Activated CD4-positive, CD25-positive, alpha-beta regulatory T cell treated with anti-CD3 and anti-CD28 coated beads, Interleukin-2, amount 50 U/mL, for 24 hours (primary cell): ENCODE data around the gene MYRF.

Experiments used
- ATAC-seq, 2 donors: fragments of 150-1000 bp; cut with Tn5 transposase; one replicate each; pipeline ENCODE4 v1.10.0; 2021; ENCODE audit warnings: mild to moderate bottlenecking in 1 of 2, moderate library complexity in 1 of 2

The MYRF gene

GRCh38 chr11:61795876-61796526 is 43.6 kb downstream of the MYRF start:
- ATAC-seq: no peak

GRCh38 chr11:61797263-61797944 is 45.0 kb downstream of the MYRF start:
- ATAC-seq: no peak

GRCh38 chr11:61799665-61800284 is 47.3 kb downstream of the MYRF start:
- no peak for ATAC-seq

GRCh38 chr11:61800331-61801281 is 48.2 kb downstream of the MYRF start:
- no peak for ATAC-seq

- ATAC-seq: no peak
Measured at GRCh38 chr11:61802605-61803004, 50.2 kb downstream of the MYRF start.

GRCh38 chr11:61803889-61804647 is 51.6 kb downstream of the MYRF start:
- ATAC-seq: no peak

GRCh38 chr11:61805146-61805545 is 52.7 kb downstream of the MYRF start:
- ATAC-seq: no peak

- no peak for ATAC-seq
Measured at GRCh38 chr11:61806785-61807184, 54.3 kb downstream of the MYRF start.

- no peak for ATAC-seq
Measured at GRCh38 chr11:61810671-61811175, 58.3 kb downstream of the MYRF start.

- ATAC-seq: no peak
Measured at GRCh38 chr11:61811831-61812230, 59.4 kb downstream of the MYRF start.

- ATAC-seq: no peak
Measured at GRCh38 chr11:61812736-61813411, 60.4 kb downstream of the MYRF start.

- no peak for ATAC-seq
Measured at GRCh38 chr11:61814247-61814957, 62.0 kb downstream of the MYRF start.

- peak; percentile 12 to 37 for ATAC-seq
Measured at GRCh38 chr11:61814958-61815789, 62.7 kb downstream of the MYRF start.

- peak; percentile 62 to 64 for ATAC-seq
Measured at GRCh38 chr11:61815790-61816735, 63.6 kb downstream of the MYRF start.

GRCh38 chr11:61816736-61817455 is 64.5 kb downstream of the MYRF start, which contains the start of gene FADS1:
TSS of gene FADS1 (minus strand) at chr11:61817003. CDS start at chr11:61816929, 74 bp downstream.
- peak; percentile 65 to 67 for ATAC-seq

GRCh38 chr11:61817471-61818202 is 65.2 kb downstream of the MYRF start:
- no peak for ATAC-seq

GRCh38 chr11:61820174-61820573 is 67.7 kb downstream of the MYRF start:
- ATAC-seq: no peak
